ENCODE results near the gene TLR5.

TLR5 gene

DNA sequence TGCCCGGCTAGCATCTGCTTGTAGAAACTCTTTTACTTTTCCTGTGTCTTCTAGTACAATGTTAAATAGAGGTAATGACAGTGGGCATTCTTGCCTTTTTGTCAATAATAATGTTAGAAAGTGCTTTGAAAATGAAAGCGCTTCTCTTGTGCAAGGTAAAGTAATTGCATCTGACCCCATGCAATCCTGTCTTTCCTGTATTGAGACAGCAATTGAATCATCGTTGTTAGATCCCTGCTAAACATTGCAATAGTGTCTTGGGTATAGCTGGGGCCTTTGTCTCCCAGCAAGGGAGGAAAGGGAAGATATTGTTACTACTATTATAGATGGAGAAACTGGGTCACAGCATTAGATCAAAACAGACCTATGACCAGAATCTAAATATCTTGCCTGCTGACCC, 80.9 kb downstream of the TLR5 start:
- no peak for DNase-seq

DNA sequence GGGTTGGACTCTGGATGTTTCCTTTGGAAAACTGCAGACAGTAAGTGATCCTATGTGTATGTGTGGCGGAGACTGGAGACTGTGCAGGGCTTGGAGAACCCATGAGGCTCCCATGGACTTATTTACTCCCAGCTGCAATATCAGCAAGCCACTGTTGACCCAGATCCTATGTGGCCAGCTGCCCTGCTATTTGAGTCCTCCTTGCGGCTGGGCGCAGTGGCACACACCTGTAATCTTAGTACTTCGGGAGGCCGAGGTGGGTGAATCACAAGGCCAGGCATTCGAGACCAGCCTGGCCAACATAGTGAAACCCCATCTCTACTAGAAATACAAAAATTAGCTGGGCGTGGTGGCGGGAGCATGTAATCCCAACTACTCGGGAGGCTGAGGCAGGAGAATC, 83.5 kb downstream of the TLR5 start:
- no peak for DNase-seq
